IMR-90 (cell line): ENCODE measurements around the gene PSG2. TPM values are rescaled to one million over a fixed set of nuclear protein-coding genes. Genes with fewer than 3 reads are reported as not detected.
"Not testable (repeated sequence)": the region's sequence is repeated elsewhere in the genome, so short reads cannot be mapped to it uniquely, and the experiment has no call there.

Source experiments
- ATAC-seq: fragments of 200-7000 bp; cut with Tn5 transposase; 2 replicates; pipeline ENCODE4 v1.9.1; 2020; ENCODE audit warnings: low read depth, mild to moderate bottlenecking, moderate library complexity
- BruUV-seq: library from RNA; stranded (reverse); fragments of 400-500 nt; replicated peaks from 2 replicates; lab custom pipeline; 2021; lab: Mats Ljungman, UMichigan
- CTCF ChIA-PET: fragments of 300-600 bp; formaldehyde crosslinking; extraction: SDS; loops from one replicate; lab custom pipeline; 2021; ENCODE audit warnings: antibody characterized with exemption; lab: Yijun Ruan, JAX
- POLR2A ChIA-PET: fragments of 300-600 bp; sonication (Branson Sonifier 250); formaldehyde crosslinking; loops from one replicate; lab custom pipeline; 2022; ENCODE audit warnings: antibody characterized with exemption; ENCODE audit not compliant: unreplicated experiment; lab: Charles Lee
- DNase-seq: peaks from one replicate; pipeline ENCODE4 v3.0.0; 2013
- H2AFZ ChIP-seq: replicated peaks from 2 replicates; pipeline ENCODE3; 2013; ENCODE audit warnings: low read length, mild to moderate bottlenecking; ENCODE audit not compliant: poor library complexity
- H2AK5ac ChIP-seq: 2 replicates; pipeline ENCODE4 v1.6.1; 2013; ENCODE audit warnings: low read depth, low read length, inconsistent platforms
- H2AK9ac ChIP-seq: replicated peaks from 2 replicates; pipeline ENCODE3; 2013; ENCODE audit warnings: mild to moderate bottlenecking, low read depth, low read length, moderate library complexity; ENCODE audit not compliant: poor library complexity
- H2BK120ac ChIP-seq: 2 replicates; pipeline ENCODE4 v1.6.1; 2013; ENCODE audit warnings: low read depth, low read length, inconsistent platforms
- H2BK15ac ChIP-seq: 3 replicates; pipeline ENCODE4 v1.6.1; 2013; ENCODE audit warnings: low read depth, low read length, inconsistent platforms
- H2BK20ac ChIP-seq: 2 replicates; pipeline ENCODE4 v1.6.1; 2013; ENCODE audit warnings: low read depth, mild to moderate bottlenecking, inconsistent platforms, low read length, moderate library complexity
- H2BK5ac ChIP-seq: 2 replicates; pipeline ENCODE4 v1.6.1; 2013; ENCODE audit warnings: mild to moderate bottlenecking, low read depth, low read length, inconsistent platforms; ENCODE audit not compliant: poor library complexity, severe bottlenecking
- H3K14ac ChIP-seq: replicated peaks from 2 replicates; pipeline ENCODE4 v1.6.1; 2013; ENCODE audit warnings: low read depth, low read length, inconsistent platforms
- H3K18ac ChIP-seq: 2 replicates; pipeline ENCODE4 v1.6.1; 2013; ENCODE audit warnings: low read depth, low read length, control low read depth
- H3K23ac ChIP-seq: 2 replicates; pipeline ENCODE4 v1.6.1; 2013; ENCODE audit warnings: low read depth, low read length, inconsistent platforms
- H3K27ac ChIP-seq: 2 replicates; pipeline ENCODE4 v1.5.1; 2013; ENCODE audit warnings: mild to moderate bottlenecking, control low read depth, low read length; ENCODE audit not compliant: insufficient read depth
- H3K27me3 ChIP-seq: 2 replicates; pipeline ENCODE4 v1.6.1; 2013; ENCODE audit warnings: low read length; ENCODE audit not compliant: control insufficient read depth, insufficient read depth
- H3K36me3 ChIP-seq: 2 replicates; pipeline ENCODE4 v1.6.1; 2013; ENCODE audit warnings: low read length, mixed read lengths; ENCODE audit not compliant: control insufficient read depth, insufficient read depth
- H3K4ac ChIP-seq: 2 replicates; pipeline ENCODE4 v1.6.1; 2013; ENCODE audit warnings: low read depth, low read length, inconsistent platforms
- H3K4me1 ChIP-seq: 2 replicates; pipeline ENCODE4 v1.6.1; 2013; ENCODE audit warnings: low read length, mixed read lengths; ENCODE audit not compliant: control insufficient read depth, insufficient read depth
- H3K4me2 ChIP-seq: 2 replicates; pipeline ENCODE4 v1.6.1; 2013; ENCODE audit warnings: low read depth, mild to moderate bottlenecking, control low read depth, low read length, moderate library complexity
- H3K4me3 ChIP-seq: 2 replicates; pipeline ENCODE4 v1.5.1; 2013; ENCODE audit warnings: low read depth, mild to moderate bottlenecking, control low read depth, low read length, moderate library complexity; ENCODE audit not compliant: insufficient read depth
- H3K56ac ChIP-seq: 2 replicates; pipeline ENCODE4 v1.6.1; 2013; ENCODE audit warnings: low read length, inconsistent platforms; ENCODE audit not compliant: insufficient read depth; ENCODE audit errors: extremely low read depth
- H3K79me1 ChIP-seq, 2 experiments: 2 replicates each; pipeline ENCODE4 v1.6.1; 2013; ENCODE audit warnings: low read length in 2 of 2, inconsistent platforms in 1 of 2, low read depth in 1 of 2
- H3K9ac ChIP-seq: 2 replicates; pipeline ENCODE4 v1.6.1; 2013; ENCODE audit warnings: low read depth, low read length, control low read depth
- H3K9me1 ChIP-seq: 2 replicates; pipeline ENCODE4 v1.6.1; 2013; ENCODE audit warnings: low read length, inconsistent platforms; ENCODE audit not compliant: insufficient read depth
- H3K9me3 ChIP-seq: 2 replicates; pipeline ENCODE4 v1.6.1; 2013; ENCODE audit warnings: low read length; ENCODE audit not compliant: control insufficient read depth, insufficient read depth
- H4K20me1 ChIP-seq: 2 replicates; pipeline ENCODE4 v1.6.1; 2013; ENCODE audit warnings: low read length, inconsistent platforms; ENCODE audit not compliant: insufficient read depth
- H4K5ac ChIP-seq: 2 replicates; pipeline ENCODE4 v1.6.1; 2013; ENCODE audit warnings: mild to moderate bottlenecking, low read depth, low read length, control low read depth
- H4K8ac ChIP-seq, 2 experiments: 2 replicates each; pipeline ENCODE4 v1.6.1; 2013; ENCODE audit warnings: low read depth in 2 of 2, low read length in 2 of 2, control low read depth in 1 of 2, inconsistent platforms in 1 of 2
- H4K91ac ChIP-seq: 2 replicates; pipeline ENCODE4 v1.6.1; 2013; ENCODE audit warnings: low read depth, low read length, inconsistent platforms; ENCODE audit not compliant: insufficient read depth
- CTCF ChIP-seq: conservative IDR thresholded peaks from 2 replicates; pipeline ENCODE4 v1.5.1; 2012; ENCODE audit warnings: mild to moderate bottlenecking, low read depth, low read length, improper control_type of control experiment
- RAD21 ChIP-seq: IDR thresholded peaks from 2 replicates; pipeline ENCODE4 v1.6.1; 2012; ENCODE audit warnings: low read length, improper control_type of control experiment
- SMC3 ChIP-seq: fragments of 150-350 bp; IDR thresholded peaks from 2 replicates; pipeline ENCODE4 v1.6.1; 2016; ENCODE audit warnings: low read depth, mild to moderate bottlenecking, antibody characterized with exemption, low read length, moderate library complexity
- WGBS, 2 experiments: methylation state at CpG; one replicate each; pipeline versions ENCODE4 v1.1.5 to v1.1.7; 2013; ENCODE audit warnings: missing lambda C conversion rate in 2 of 2; ENCODE audit not compliant: insufficient read length in 1 of 2; ENCODE audit errors: extremely low coverage in 2 of 2; 5-methylcytosine and 5-hydroxymethylcytosine counted together
- dilution Hi-C: fragments of 300-500 bp; cut with HindIII; formaldehyde crosslinking; loops from one replicate; pipeline ENCODE4 v1.14.3; 2018; ENCODE audit warnings: low sequenced_read_pairs; ENCODE audit not compliant: unreplicated experiment
- in situ Hi-C: fragments of 300-500 bp; cut with MboI; formaldehyde crosslinking; loops from 3 replicates; pipeline ENCODE4 v1.14.3; 2019; ENCODE audit warnings: low sequenced_read_pairs, inconsistent platforms, mixed read lengths
- intact Hi-C: fragments of 100-400 bp; cut with micrococcal nuclease; formaldehyde crosslinking; loops from 2 replicates; pipeline ENCODE4 v1.10.0; 2022
- polyA plus RNA-seq, 3 experiments: library from polyadenylated mRNA; depleted of rRNA; stranded (reverse); fragments of >200 nt; gene quantifications; 2 replicates each; pipeline ENCODE4 v1.2.3, GENCODE V29; 2012; ENCODE audit warnings: low replicate concordance in 1 of 3
- total RNA-seq: library from RNA; depleted of rRNA; stranded (reverse); fragments of >200 nt; gene quantifications from 2 replicates; pipeline ENCODE4 v1.2.3, GENCODE V29; 2012

Gene PSG2
- total and polyA plus RNA-seq, 2 of the 4 experiments (the other 2 are of a cell fraction), result 0.18 to 0.31 TPM

- H2AFZ ChIP-seq, intact Hi-C loops, H3K27ac ChIP-seq, H2BK15ac ChIP-seq, ATAC-seq, H3K9me1 ChIP-seq, DNase-seq, H3K56ac ChIP-seq, H3K27me3 ChIP-seq, H3K9ac ChIP-seq, CTCF ChIA-PET, BruUV-seq, H3K23ac ChIP-seq, H3K4me3 ChIP-seq, H3K18ac ChIP-seq, H4K20me1 ChIP-seq, H2AK9ac ChIP-seq, H3K4me2 ChIP-seq, H3K4me1 ChIP-seq, H3K79me1 ChIP-seq, dilution Hi-C loops, H3K14ac ChIP-seq, POLR2A ChIA-PET, H3K36me3 ChIP-seq, H3K9me3 ChIP-seq: not testable (repeated sequence)
- H3K4ac ChIP-seq, result peak overlapping the region; percentile 36
- 0 out of 2 replicates have a peak overlapping the region, but pooled peaks have one; percentile 61 for H2BK20ac ChIP-seq
- H4K91ac ChIP-seq, result peak overlapping the region; percentile 68; the same call in 1 of the 2 replicates
- H2BK120ac ChIP-seq, result peak overlapping the region; percentile 40
- peak; percentile 36 for TF ChIP-seq SMC3
- TF ChIP-seq RAD21, result peak; percentile 42; the same call in 1 of the 2 replicates
- TF ChIP-seq CTCF, result peak; percentile 38
- H4K5ac ChIP-seq, result peak overlapping the region; percentile 36; the same call in 1 of the 2 replicates
- peak overlapping the region; percentile 33 to 80; a peak in 1 of 4 replicates for H4K8ac ChIP-seq
- H2BK5ac ChIP-seq, result peak overlapping the region; percentile 45
- peak overlapping the region; percentile 50 for H2AK5ac ChIP-seq
- in situ Hi-C loops, result loop anchor here (25.0 kb wide), 1 partner anchor 297 kb away; no protein-coding TSS in a partner anchor
- 77% methylated on average over 3 of the region's 12 CpGs; no CpG with 5 or more reads in 1 of the 2 experiments for WGBS, 2 experiments
These were observed 1.8 kb upstream of the PSG2 start for GRCh38 chr19:43084196-43084832.

- H4K8ac ChIP-seq, H2BK15ac ChIP-seq, H4K20me1 ChIP-seq, ATAC-seq, H4K5ac ChIP-seq, H3K14ac ChIP-seq, H2AK9ac ChIP-seq, H3K27ac ChIP-seq, POLR2A ChIA-PET, H3K36me3 ChIP-seq, H3K4me1 ChIP-seq, H3K9ac ChIP-seq, H3K9me1 ChIP-seq, H3K79me1 ChIP-seq, intact Hi-C loops, H2AFZ ChIP-seq, H2BK20ac ChIP-seq, dilution Hi-C loops, BruUV-seq, H4K91ac ChIP-seq, H3K23ac ChIP-seq, H3K4me3 ChIP-seq, H3K18ac ChIP-seq, H3K56ac ChIP-seq, H3K9me3 ChIP-seq, CTCF ChIA-PET, DNase-seq, H3K4me2 ChIP-seq, H3K27me3 ChIP-seq: not testable (repeated sequence)
- H2BK5ac ChIP-seq, result peak overlapping the region; percentile 45
- 0 out of 2 replicates have a peak overlapping the region, but pooled peaks have one; percentile 35 for H3K4ac ChIP-seq
- in situ Hi-C loops, result loop anchor here (25.0 kb wide), 1 partner anchor 296 kb away; no protein-coding TSS in a partner anchor
- 100% methylated on average over 3 of the region's 9 CpGs; no CpG with 5 or more reads in 1 of the 2 experiments for WGBS, 2 experiments
- H2AK5ac ChIP-seq, result peak overlapping the region; percentile 50; the same call in 1 of the 2 replicates
- H2BK120ac ChIP-seq, result peak overlapping the region; percentile 40
These were observed 1.2 kb upstream of the PSG2 start for GRCh38 chr19:43083721-43084120.
